GM21360 (cell line): ENCODE measurements around the gene TRIM41.
"Not testable (repeated sequence)": the region's sequence is repeated elsewhere in the genome, so short reads cannot be mapped to it uniquely, and the experiment has no call there.

Source experiments
- ATAC-seq: cut with Tn5 transposase; IDR thresholded peaks from one replicate; pipeline ENCODE4 v1.9.1; 2021; ENCODE audit warnings: mild to moderate bottlenecking, moderate library complexity; ENCODE audit not compliant: unreplicated experiment

Gene TRIM41

DNA sequence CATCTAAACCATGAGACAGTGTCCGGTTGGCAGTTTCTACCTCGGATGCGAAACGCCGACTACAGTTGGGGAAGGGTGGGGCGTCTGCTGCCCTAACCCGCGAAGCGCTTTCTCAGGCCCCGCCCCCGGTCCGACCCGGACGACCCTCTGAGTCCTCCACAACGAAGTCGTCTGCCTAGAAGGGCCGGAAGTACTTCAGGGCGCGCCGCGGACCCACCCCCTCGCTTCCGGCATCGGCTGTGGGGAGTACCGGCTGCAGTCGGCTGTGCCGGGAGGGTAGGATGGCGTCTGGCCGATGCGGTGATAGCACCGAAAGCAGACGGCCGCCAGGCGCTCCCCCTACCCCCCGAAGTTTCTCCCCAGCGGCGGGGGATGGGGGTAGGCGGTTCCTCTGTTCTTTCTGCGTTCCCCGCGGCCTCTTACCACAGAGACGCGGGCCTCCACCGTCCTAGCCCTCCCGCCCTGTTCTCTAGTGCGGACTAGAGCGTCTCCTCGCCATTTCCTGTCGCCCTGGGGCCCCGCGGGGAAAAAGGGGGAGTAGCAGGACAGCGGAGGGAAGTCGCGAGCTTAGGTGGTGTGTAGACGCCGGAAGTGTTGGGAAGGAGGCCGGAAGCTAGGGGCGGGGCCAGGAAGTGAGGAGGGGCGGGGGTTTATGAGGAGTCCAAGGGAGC lies at the start of gene TRIM41:
Gene TRIM41 (plus strand): TSS at position 224 of the 671 bp plus-strand sequence. CDS start 719 bp downstream, outside the sequence.
- peak; percentile 51 for ATAC-seq

DNA sequence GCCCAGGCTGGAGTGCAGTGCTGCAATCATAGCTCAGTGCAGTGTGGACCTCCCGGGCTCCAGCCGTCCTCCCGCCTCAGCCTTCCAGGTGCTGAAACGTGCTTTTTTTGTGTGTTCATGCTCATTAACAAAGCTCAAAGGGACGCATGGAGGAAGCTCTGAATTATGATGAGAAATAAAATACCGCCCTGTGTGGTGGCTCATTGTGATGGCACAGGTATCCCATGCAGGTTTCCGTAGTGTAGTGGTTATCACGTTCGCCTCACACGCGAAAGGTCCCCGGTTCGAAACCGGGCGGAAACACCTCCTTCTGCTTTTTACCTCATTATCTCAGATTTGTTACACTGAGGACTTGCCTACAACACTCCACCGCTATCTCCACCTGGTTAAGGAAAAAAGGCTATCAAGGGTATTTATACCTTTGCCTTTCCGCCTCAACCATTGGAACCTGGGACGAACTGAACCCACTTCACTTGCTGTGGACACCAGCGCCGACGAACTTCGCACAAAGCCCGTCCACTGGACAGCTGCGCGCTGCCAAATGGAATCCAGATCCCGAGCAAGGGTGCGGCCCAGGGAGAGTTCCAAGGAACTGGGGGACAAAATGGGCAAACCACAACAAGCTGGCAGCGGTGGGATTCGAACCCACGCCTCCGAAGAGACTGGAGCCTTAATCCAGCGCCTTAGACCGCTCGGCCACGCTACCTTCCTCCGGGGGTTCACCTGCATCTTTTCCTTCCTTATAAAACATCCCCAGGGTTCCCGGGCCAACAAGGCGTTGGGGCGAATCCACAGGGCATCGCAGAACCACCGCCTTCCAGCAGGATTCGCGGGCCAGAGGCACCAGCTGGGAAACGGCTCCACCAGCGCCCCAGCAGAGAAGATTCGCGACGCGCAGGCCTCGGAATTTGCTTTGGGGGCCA lies 49.4 kb upstream of the TRIM41 start:
- ATAC-seq: peak; percentile 46

DNA sequence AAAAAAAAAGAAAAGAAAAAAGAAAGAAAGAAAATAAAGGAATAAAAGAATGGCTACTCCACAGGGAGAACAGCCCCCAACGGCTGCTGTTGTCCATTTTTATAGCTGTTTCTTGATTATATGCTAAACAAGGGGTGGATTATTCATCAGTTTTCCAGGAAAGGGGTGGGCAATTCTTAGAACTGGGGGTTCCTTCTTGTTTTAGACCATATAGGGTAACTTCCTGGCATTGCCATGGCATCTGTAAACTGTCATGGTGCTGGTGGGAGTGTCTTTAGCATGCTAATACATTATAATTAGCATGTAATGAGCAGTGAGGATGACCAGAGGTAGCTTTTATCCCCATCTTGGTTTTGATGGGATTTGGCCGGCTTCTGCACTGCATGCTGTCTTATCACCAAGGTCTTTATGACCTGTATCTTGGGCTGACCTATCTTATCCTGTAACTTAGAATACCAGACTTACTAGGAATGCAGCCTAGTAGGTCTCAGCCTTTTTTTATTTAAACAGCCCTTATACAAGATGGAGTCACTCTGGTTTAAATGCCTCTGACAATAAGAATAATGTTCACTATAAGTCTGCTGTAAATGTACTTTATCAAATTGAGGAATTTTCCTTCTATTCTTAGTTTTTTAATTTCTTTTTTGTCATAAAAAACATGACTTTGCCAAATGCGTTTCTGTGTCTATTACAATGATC lies 46.7 kb upstream of the TRIM41 start:
- ATAC-seq: no peak

DNA sequence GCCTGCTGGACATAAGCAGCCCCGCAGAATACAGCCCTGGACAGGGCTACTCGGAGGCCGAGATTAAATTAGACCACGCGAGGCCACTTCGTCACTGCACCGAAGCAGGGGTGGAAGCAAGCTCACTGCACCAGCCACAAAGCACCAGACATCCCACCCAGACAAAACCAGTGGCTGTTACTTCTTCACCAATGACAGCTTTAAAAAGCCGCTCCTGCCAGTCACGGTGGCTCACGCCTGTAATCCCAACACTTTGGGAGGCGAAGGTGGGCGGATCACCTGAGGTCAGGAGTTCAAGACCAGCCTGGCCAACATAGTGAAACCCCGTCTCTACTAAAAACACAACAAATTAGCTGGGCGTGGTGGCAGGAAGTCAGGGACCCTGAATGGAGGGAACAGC lies 45.5 kb upstream of the TRIM41 start:
- ATAC-seq: not testable (repeated sequence)

DNA sequence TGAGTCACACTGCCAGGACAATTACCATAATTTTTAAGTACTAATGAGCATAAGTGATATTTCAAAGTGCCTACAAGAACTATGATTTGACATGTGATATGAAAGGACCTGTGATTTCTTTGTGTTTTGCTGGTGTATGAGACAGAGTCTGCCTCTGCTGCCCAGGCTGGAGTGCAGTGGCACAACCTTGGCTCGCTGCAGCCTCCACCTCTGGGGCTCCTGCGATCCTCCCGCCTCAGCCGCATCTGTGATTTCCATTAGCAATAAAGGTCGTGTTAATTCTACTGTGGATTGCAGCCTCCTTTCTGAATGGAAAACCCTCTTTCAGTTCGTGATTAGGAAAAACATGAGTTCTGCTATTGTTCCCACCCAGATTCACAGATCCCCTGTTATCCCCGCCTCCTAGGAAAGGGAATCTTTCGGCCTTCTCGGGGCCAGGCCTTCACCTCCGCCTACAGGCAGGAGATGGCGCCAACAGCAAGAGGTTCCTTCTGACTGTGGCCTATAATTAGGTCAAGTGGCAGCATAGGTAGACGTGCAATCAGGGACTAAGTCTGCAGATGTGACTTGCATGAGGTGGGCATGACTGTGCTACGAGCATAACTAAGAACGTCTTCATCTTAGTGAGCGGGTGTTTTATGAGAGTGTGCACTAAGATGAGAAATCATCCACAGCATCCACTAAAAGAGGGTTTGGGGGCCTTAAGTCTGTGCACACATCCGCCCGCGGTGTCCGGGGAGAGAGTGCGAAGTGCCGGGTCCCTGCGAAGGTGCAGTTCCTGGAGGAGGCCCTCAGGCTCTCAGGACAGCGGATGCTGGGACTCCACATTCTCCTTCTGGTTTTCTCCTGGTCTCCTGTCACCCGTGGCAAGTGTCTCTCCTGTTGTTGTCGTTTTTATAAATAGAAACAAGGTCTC lies 41.2 kb upstream of the TRIM41 start:
- no peak for ATAC-seq

DNA sequence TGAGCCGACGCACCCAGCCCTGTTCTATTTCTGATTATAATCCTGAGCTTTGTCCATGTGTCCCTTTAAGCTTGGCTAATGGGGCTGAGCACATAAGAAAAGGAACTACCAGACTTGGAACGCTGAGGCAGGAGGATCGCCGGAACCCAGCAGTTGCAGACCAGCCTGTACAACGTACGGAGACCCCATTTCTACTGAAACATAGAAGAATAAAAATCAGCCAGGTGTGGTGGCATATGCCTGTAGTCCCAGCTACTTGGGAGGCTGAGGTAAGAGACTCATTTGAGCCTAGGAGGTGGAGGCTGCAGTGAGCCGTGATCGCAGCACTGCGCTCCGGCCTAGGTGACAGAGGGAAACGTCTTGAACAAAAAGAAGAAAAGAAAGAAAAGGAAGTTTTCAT lies 40.4 kb upstream of the TRIM41 start:
- ATAC-seq: no peak

DNA sequence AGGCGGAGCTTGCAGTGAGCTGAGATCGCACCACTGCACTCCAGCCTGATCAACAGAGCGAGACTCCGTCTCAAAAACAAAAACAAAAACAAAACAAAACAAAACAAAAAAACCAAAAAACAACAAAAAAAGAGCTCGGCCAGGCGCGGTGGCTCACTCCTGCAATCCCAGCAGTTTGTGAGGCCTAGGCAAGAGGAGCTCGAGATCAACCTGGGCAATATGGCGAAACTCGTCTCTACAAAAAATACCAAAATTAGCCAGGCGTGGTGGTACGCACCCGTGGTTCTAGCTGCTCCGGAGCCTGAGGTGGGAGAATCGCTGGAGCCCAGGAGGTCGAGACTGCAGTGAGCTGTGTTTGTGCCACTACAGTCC lies 38.2 kb upstream of the TRIM41 start:
- no peak for ATAC-seq

DNA sequence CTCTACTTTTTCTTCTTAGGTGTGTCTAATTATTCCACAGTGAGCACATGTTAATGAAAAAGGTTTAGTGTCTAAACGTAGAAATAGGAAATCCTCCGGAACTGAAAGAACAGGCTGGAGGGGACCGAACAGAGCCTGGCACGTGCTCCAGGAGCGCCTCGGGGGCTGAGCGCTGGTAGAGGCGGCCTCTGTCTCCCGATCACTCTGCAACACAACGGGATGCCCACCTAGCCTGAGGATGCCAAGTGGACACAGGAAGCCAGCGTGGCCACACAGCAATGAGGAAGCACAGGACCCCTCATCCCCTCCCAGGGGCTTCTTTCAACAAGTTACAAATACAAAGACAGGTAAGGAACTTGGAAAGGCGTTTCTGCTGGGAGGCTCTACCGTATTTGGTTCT lies 37.5 kb upstream of the TRIM41 start:
- no peak for ATAC-seq

DNA sequence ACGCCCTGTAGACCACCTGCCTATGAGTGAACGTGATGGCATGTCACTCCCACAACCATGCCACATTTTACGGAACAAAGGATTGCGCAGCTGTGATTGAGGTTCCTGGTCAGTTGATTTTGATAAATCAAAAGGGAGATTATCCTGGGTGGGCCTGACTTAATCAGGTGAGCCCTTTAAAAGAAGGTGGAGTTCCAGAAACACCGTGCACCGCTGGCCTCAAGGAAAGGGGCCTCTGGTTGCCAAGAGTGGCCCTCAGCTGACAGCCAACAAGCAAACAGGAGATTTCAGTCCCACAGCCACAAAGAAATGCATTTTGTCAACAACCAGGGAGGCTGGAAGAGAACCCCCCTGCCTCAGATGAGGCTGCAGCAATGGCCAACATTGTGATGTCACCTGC lies 37.1 kb upstream of the TRIM41 start:
- no peak for ATAC-seq

DNA sequence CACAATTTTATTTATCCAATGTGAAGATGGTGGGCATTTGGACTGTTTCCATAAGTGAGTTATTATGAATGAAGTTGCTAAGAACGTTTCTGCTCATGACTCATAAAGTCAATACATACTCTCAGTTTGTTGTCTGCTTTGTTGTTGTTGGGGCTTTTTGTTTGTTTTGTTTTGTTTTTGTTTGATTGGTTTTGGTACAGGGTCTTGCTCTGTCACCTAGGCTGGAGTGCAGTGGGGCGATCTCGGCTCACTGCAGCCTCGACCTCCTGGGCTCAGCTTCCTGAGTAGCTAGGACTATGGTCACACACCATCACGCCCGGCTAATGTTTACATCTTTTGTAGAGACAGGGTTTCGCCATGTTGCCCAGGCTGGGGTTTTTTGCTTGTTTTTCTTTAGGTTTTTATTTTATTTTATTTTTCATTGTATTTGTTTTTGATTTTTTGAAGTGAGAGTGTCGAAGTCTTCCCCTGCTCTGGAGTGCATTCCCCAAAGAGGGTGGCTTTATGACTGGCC lies 36.0 kb upstream of the TRIM41 start:
- no peak for ATAC-seq

DNA sequence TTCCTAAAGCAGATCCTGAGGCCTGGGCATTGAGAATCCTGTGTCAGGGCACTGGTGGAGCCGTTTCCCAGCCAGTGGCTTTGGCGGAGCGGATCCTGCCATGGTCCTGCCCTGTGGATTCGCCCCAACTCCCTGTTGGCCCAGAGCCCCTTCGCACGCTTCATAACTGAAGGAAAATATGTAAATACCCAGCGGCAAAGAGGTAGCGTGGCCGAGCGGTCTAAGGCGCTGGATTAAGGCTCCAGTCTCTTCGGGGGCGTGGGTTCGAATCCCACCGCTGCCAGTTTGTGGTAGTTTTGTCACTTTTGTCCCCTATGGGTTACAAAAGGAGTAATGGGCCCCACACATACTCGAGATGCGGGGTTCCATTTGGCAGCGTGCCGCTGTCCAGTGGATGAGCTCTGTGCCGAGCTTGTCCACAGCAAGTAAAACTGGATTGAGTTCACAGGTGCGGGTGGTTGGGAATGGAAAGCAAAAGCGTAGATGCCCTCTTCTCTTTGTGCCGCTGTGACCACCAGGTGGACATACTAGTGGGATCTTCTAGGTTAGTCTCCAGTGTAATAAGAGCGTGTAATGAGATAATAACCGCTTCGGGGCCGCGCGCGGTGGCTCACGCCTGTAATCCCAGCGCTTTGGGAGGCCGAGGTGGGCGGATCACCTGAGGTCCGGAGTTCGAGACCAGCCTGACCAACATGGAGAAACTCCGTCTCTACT lies 35.4 kb upstream of the TRIM41 start:
- no peak for ATAC-seq

DNA sequence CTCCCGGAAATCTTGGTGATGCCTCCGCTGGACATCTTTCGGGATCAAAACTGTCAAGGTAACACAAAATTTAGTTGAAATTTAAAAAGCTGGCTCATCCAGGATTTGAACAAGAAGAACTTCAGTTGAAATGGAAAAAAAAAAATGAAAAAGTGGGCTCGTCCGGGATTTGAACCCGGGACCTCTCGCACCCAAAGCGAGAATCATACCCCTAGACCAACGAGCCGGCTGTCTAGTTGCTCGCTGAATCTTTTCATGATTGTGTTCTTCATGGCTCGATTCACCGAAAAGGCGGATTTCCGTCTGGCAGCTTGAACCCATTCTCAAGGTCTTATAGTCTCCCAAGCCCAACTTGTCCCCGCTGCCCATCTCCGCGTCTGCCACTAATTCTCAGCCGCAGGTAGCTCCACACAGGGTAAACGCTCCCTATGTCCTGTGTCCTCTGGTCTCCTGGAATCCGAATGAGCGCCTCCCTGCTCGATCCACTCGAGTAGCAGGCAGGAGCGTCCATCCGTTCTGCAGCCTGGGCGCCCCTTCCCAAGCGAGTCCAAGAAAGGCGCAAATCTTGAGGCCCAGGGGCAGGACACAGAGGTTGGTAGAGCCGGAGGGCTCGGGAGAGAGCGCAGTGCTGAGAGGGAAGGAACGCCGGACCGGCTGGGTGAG lies 34.2 kb upstream of the TRIM41 start:
- ATAC-seq: no peak

DNA sequence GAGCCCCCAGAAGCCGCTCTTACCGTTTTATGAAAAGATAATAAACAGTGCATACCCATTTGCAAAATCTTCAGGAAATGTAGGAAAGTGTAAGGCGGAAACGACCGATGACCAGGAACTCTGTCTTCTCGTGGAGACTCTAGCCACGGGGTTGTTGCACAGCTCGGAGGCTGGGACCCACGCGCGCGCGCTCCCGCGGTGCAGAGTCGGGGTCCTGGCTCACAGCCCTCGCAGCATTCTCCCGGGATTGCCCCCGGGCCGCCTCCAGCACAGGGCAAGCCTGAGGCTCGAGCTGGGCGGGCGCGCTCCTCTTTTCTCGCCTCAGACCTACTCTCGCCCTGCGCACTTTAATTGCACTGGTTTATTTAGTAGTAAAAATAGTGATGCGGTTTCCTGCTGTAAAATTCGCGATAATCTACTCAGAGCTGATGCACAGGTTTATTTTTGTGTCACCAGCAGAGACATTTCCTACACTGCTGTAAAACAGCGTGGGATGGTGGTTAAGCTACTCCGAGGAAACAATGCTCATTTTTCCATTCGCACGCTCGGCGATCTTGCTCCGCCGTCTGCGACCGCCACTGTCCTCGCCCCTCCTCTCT lies 33.6 kb upstream of the TRIM41 start:
- ATAC-seq: no peak

DNA sequence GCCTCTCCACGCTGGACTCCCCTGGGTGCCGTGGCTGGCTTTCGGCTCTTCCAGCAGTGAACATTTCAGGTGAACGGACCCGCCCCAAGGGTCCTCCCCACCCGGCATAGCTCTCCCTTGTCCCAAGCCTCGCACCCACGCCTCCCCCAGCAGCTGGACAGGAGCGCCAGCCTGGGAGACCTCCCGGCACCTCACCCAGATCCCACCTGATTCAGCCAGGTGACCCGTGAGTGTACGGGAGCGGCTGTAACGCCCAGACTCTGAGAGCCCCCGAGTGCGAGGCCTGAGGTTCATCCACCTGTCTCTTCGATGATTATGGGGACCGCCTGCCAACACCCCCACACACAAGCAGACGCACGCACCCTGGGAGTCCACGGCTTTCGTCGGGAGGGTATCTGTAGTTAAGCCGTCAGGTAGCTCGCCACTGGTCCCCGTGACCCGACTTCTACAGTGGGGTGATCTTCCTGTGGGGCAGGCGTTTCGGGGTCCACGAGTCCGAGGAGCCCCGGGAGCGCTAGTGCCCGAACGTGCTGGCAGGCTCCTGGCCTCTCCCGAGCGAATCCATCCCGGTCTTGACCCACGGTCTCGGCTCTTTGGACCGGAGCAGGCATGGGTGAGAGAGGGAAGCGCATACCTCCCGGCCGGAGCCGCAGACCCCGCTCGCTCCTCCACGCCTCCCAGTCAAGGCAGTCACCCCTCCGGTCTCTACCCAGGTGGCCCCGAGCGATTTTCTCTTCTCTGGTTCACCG lies 32.9 kb upstream of the TRIM41 start:
- no peak for ATAC-seq

DNA sequence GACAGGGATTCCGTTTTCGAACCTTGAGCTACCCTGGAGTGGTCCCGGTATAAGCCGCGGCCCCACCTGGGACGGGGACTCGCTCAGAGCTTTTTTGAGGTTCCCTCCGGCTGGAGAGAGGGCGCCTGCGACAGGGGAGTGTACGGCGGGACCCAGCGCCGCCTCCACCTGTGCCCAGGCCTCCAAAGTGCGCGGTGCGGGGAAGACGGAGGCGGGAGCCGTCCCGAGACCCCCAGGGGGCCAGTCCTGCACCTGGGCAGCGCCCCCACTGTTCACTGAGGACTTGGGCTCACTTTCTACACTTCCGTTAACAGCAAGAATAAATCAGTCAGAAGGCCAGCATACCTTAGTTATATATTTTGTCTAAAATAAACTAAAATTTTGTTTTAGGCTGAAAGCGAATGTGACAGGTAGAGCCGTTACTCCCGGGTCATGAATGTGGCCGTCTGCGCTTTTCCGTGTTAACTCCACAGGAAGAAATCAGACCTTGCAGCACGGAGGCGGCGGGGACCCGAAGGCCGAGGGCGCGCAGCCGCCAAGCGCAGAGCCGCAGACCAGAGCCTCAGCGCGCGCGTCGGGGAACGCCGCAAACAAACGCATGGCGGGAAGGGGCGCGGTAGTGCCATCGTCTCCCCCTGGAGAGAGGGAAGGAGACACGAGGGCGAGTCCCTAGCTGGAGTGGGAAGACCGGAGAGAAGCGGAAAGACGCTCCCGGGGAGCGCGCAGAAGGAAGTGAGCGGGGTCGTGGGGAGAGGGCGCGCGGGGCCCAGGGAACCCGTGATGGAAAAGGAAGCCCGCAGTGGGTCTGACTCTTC lies 32.2 kb upstream of the TRIM41 start:
- ATAC-seq: no peak

DNA sequence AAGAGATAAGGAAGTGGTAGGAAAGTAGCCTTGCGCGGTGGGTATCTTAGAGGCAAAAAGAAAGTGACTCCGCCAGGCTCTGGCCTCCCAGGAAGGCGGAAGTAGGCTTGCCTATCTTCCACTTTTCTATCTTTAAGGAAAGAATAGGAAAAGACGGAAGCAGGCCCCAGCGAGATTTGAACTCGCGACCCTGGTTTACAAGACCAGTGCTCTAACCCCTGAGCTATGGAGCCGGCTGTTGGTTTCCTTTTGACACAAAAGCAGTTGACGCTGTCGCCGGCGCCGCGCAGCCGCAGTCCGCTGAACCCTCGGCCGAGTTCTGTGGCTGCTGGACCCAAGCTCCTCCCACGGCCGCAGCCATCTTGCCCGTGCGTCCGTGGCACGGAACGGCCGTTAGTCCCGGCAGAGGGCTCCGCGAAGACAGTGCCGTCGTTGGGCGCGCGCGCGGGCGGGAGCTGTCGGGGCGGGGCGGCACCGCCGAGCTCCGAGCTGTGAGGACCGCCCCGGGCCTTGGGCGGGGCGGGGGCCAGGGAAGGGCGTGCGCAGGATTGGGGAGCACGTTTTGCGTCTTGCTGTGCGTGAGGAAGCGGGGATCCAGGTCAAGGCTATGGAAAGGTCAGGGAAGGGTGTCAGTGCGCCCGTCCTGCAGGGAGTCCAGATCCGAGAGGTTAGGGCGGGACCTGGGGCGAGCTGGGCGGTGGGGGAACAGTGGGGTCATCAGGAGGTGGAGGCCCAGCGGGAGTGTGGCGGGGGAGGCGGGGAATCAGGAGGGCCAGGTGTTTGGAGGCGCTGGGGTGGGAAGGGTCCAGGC lies 31.4 kb upstream of the TRIM41 start:
- peak; percentile 64 for ATAC-seq
